ENCODE data around the gene POLG.

DNA sequence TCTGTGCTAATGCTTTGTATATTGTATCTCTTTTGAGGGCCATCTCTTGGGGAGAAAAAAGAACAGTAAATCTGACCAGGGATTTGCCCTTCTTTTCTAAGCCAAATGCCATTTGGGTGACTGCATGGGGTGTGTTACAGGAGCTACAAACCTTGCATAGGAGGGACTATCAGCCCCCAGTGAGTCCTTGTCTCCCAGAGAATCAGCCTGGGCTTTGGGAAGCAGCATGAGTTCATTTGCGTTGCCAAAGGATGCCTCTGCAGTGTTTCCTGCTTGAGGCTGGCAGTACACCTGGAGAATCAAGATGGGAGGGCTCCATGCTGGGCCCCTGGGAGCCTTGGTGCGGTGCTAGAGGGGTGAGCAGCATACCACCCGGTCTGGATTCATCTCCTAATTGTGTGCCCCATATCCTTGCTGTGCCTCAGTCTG is 49.6 kb upstream of the POLG start:
- TF ChIP-seq CTCF (conservative IDR thresholded peaks at IDR 0.05 in 1 of 2, IDR thresholded peaks at IDR 0.05 in 1 of 2; ENCODE audit: extremely low read depth in 1 of 2, insufficient read depth in 1 of 2, low read depth in 1 of 2, low read length in 2 of 2), result no peak
- no peak for TF ChIP-seq EZH2 (IDR thresholded peaks at IDR 0.05; ENCODE audit: borderline replicate concordance, low read length)

Data from mammary epithelial cell (primary cell).